AG04449 (cell line): ENCODE measurements around the gene AP3D1.

Source experiments
- CTCF ChIA-PET: fragments of 350-600 bp; formaldehyde crosslinking; extraction: SDS; loops from one replicate; lab custom pipeline; 2021; ENCODE audit warnings: antibody characterized with exemption; lab: Yijun Ruan, JAX
- POLR2A ChIA-PET: fragments of 400-600, 350-600 bp; formaldehyde crosslinking; extraction: SDS; loops from one replicate; lab custom pipeline; 2020; ENCODE audit warnings: antibody characterized with exemption, inconsistent platforms; lab: Yijun Ruan, JAX
- DNase-seq: peaks from one replicate; pipeline ENCODE4 v3.0.0-alpha.2; 2010; ENCODE audit warnings: low read depth, low spot score
- H3K4me3 ChIP-seq: 2 replicates; pipeline ENCODE4 v1.5.1; 2011; ENCODE audit warnings: low read depth, mild to moderate bottlenecking, control low read depth, low read length
- CTCF ChIP-seq: IDR thresholded peaks from one replicate; pipeline ENCODE4 v1.5.1; 2011; ENCODE audit warnings: mild to moderate bottlenecking, moderate library complexity, low read length, control low read depth, inconsistent platforms; ENCODE audit not compliant: insufficient read depth; ENCODE audit errors: missing control alignments

AP3D1 gene

DNA sequence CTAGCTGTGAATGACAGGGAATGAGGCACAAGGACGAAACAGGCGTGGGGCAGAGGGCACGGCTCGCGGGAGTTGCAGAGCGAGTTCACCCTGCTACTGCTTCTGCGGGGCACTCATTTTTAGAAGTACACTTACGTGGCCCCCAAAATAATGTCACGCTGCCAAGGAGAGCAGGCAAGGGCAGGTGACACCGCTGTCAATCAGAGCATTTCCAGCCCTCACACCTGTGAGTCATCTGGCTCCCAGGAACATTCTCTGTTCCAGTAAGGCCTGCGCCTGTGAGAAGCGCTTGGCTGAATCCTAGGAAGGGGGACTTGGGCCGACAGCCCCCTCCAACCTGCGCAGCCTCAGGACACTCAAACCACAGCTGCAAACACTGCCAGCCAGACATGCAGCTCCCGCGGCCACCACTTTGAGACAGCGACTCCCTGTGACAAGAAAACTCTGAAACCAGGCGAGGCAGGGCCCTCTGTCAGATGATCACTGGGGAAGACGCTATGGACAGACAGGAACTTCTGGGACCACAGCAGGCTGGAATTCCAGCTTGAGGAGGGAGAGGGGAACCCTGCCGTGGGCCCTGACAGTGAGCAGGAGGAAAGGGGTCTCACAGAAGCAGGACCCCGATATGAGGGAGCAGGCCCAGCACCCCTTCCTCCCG lies 25.1 kb upstream of the AP3D1 start:
- ChIA-PET POLR2A (interaction anchor here (1.3 kb wide), 1 partner anchor 10 kb away, joined by 4 read pairs; no protein-coding TSS in a partner anchor), CTCF (interaction anchor here (0.9 to 1.1 kb wide), 2 partner anchors 8 to 18 kb away, joined by 3 read pairs; no protein-coding TSS in a partner anchor)
- no peak for DNase-seq
- no peak overlapping the region for H3K4me3 ChIP-seq
- TF ChIP-seq CTCF: no peak

- ChIA-PET POLR2A (no interaction called here), CTCF (no interaction called here)
- H3K4me3 ChIP-seq: no peak overlapping the region
- DNase-seq: no peak
- no peak for TF ChIP-seq CTCF
Observed at GRCh38 chr19:2175742-2176141, 24.4 kb upstream of the AP3D1 start.

GRCh38 chr19:2173767-2174577 lies 22.6 kb upstream of the AP3D1 start:
- DNase-seq: no peak
- TF ChIP-seq CTCF: no peak
- ChIA-PET CTCF (interaction anchor here (1.2 to 2.3 kb wide), 2 partner anchors 9 to 11 kb away, joined by 6 read pairs; no protein-coding TSS in a partner anchor), POLR2A (no interaction called here)
- H3K4me3 ChIP-seq: no peak overlapping the region

DNA sequence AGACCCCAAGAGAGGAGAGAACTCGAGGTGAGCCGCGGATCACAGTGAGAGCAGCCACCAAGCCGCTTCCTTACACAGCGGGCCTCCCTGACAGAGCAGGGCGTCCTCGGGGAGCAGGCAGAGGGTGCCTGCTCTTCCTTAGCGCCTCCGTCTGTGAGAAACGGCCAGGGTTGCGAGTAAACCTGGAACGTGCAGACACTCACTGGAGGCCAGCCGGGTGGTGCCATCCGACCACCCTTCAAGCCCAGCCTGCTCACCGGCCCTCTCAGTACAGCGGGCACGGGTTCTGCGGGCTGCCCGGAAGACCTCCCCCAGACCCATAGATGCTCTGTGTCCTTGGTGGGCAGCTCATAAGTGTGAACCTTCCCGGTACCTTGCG lies 22.0 kb upstream of the AP3D1 start:
- CTCF ChIA-PET: interaction anchor here (2.3 kb wide), 1 partner anchor 9 kb away, joined by 6 read pairs; no protein-coding TSS in a partner anchor
- no peak for TF ChIP-seq CTCF
- DNase-seq: no peak
- POLR2A ChIA-PET: no interaction called here
- H3K4me3 ChIP-seq: no peak overlapping the region

GRCh38 chr19:2171349-2172145 lies 20.2 kb upstream of the AP3D1 start:
- CTCF ChIA-PET: interaction anchor here (0.8 to 2.3 kb wide), 3 partner anchors 11 to 64 kb away, joined by 3 to 6 read pairs (median 4); partner anchors contain the start of gene PLEKHJ1

More at GRCh38 chr19:2171349-2172145, 20.2 kb upstream of the AP3D1 start:
- no peak overlapping the region for H3K4me3 ChIP-seq
- POLR2A ChIA-PET: interaction anchor here (4.0 kb wide), 1 partner anchor 14 kb away, joined by 23 read pairs; no protein-coding TSS in a partner anchor
- no peak for TF ChIP-seq CTCF
- DNase-seq: no peak
